ENCODE data around the gene ZNF43.
"Not testable (repeated sequence)": the region's sequence is repeated elsewhere in the genome, so short reads cannot be mapped to it uniquely, and the experiment has no call there.

Gene ZNF43

GRCh38 chr19:21835810-21836444 is at the start of gene ZNF43:
TSS of gene ZNF43 (minus strand) at chr19:21836182. CDS start at chr19:21836038, 144 bp downstream.
- peak within 1 kb of the TSS; percentile 81 for H3K4me3 ChIP-seq (ENCODE audit: low read depth, low read length)

- not testable (repeated sequence) for H3K4me3 ChIP-seq (ENCODE audit: low read depth, low read length)
Observed at GRCh38 chr19:21885516-21885915, 49.5 kb upstream of the ZNF43 start.

- H3K4me3 ChIP-seq (ENCODE audit: low read depth, low read length) = not testable (repeated sequence)
Observed at GRCh38 chr19:21884786-21885185, 48.8 kb upstream of the ZNF43 start.

GRCh38 chr19:21883516-21883915 is 47.5 kb upstream of the ZNF43 start:
- no peak overlapping the region for H3K4me3 ChIP-seq (ENCODE audit: low read depth, low read length)

- not testable (repeated sequence) for H3K4me3 ChIP-seq (ENCODE audit: low read depth, low read length)
Observed at GRCh38 chr19:21880761-21881160, 44.8 kb upstream of the ZNF43 start.

- H3K4me3 ChIP-seq (ENCODE audit: low read depth, low read length) = no peak overlapping the region
Observed at GRCh38 chr19:21878646-21879045, 42.7 kb upstream of the ZNF43 start.

GRCh38 chr19:21877976-21878375 is 42.0 kb upstream of the ZNF43 start:
- no peak overlapping the region for H3K4me3 ChIP-seq (ENCODE audit: low read depth, low read length)

- not testable (repeated sequence) for H3K4me3 ChIP-seq (ENCODE audit: low read depth, low read length)
Observed at GRCh38 chr19:21876608-21877007, 40.6 kb upstream of the ZNF43 start.

GRCh38 chr19:21856773-21857514 is 21.0 kb upstream of the ZNF43 start:
- H3K4me3 ChIP-seq (ENCODE audit: low read depth, low read length) = no peak overlapping the region

- H3K4me3 ChIP-seq (ENCODE audit: low read depth, low read length) = peak overlapping the region; percentile 97
Observed at GRCh38 chr19:21851596-21852345, 15.8 kb upstream of the ZNF43 start.

GRCh38 chr19:21850656-21851255 is 14.8 kb upstream of the ZNF43 start:
- H3K4me3 ChIP-seq (ENCODE audit: low read depth, low read length) = peak overlapping the region; percentile 97

GRCh38 chr19:21848706-21849105 is 12.7 kb upstream of the ZNF43 start:
- H3K4me3 ChIP-seq (ENCODE audit: low read depth, low read length) = no peak overlapping the region

- no peak overlapping the region for H3K4me3 ChIP-seq (ENCODE audit: low read depth, low read length)
Observed at GRCh38 chr19:21843081-21843480, 7.1 kb upstream of the ZNF43 start.

- no peak overlapping the region for H3K4me3 ChIP-seq (ENCODE audit: low read depth, low read length)
Observed at GRCh38 chr19:21841488-21842097, 5.6 kb upstream of the ZNF43 start.

- no peak overlapping the region for H3K4me3 ChIP-seq (ENCODE audit: low read depth, low read length)
Observed at GRCh38 chr19:21841081-21841480, 5.1 kb upstream of the ZNF43 start.

GRCh38 chr19:21839976-21840375 is 4.0 kb upstream of the ZNF43 start:
- no peak overlapping the region for H3K4me3 ChIP-seq (ENCODE audit: low read depth, low read length)

GRCh38 chr19:21838646-21839045 is 2.7 kb upstream of the ZNF43 start:
- H3K4me3 ChIP-seq (ENCODE audit: low read depth, low read length) = no peak overlapping the region

GRCh38 chr19:21835429-21835809 is 563 bp downstream of the ZNF43 start:
- peak overlapping the region; percentile 81 for H3K4me3 ChIP-seq (ENCODE audit: low read depth, low read length)

GRCh38 chr19:21833733-21834132 is 2.2 kb downstream of the ZNF43 start:
- no peak overlapping the region for H3K4me3 ChIP-seq (ENCODE audit: low read depth, low read length)

GRCh38 chr19:21824679-21825078 is 11.3 kb downstream of the ZNF43 start:
- H3K4me3 ChIP-seq (ENCODE audit: low read depth, low read length) = no peak overlapping the region

GRCh38 chr19:21823224-21823623 is 12.8 kb downstream of the ZNF43 start:
- no peak overlapping the region for H3K4me3 ChIP-seq (ENCODE audit: low read depth, low read length)

All from iPS-11a (cell line).